GM23338 (cell line): ENCODE measurements around the gene HCN3. TPM values are rescaled to one million over a fixed set of nuclear protein-coding genes. Genes with fewer than 3 reads are reported as not detected.

Source experiments
- ATAC-seq: fragments of 200-7000 bp; cut with Tn5 transposase; 3 replicates; pipeline ENCODE4 v1.9.1; 2020
- DNase-seq: peaks from one replicate; pipeline ENCODE4 v3.0.0-alpha.2; 2015; ENCODE audit warnings: low spot score
- H2AFZ ChIP-seq: fragments of 200-600 bp; sonication (generic); 2 replicates; pipeline ENCODE4 v1.8.0; 2016; ENCODE audit warnings: antibody characterized with exemption, mild to moderate bottlenecking, moderate library complexity
- H3F3A ChIP-seq: fragments of 200-600 bp; sonication (generic); replicated peaks from 2 replicates; pipeline ENCODE4 v1.8.0; 2017; ENCODE audit warnings: antibody characterized with exemption, mixed run types, low read depth
- H3K27ac ChIP-seq: fragments of 200-600 bp; sonication (generic); 2 replicates; pipeline ENCODE4 v1.6.1; 2016; ENCODE audit warnings: low read depth
- H3K27me3 ChIP-seq: fragments of 200-600 bp; sonication (generic); 2 replicates; pipeline ENCODE4 v1.8.0; 2016; ENCODE audit warnings: mild to moderate bottlenecking, mixed run types, moderate library complexity; ENCODE audit not compliant: insufficient read depth
- H3K36me3 ChIP-seq: fragments of 200-600 bp; sonication (generic); 2 replicates; pipeline ENCODE4 v1.8.0; 2016; ENCODE audit warnings: mild to moderate bottlenecking; ENCODE audit not compliant: insufficient read depth
- H3K4me1 ChIP-seq: fragments of 200-600 bp; sonication (generic); 2 replicates; pipeline ENCODE4 v1.8.0; 2016; ENCODE audit warnings: mild to moderate bottlenecking, moderate library complexity; ENCODE audit not compliant: insufficient read depth
- H3K4me2 ChIP-seq: fragments of 200-600 bp; sonication (generic); 2 replicates; pipeline ENCODE4 v1.7.1; 2017; ENCODE audit warnings: mixed run types
- H3K4me3 ChIP-seq: fragments of 200-600 bp; sonication (generic); 2 replicates; pipeline ENCODE4 v1.6.1; 2016; ENCODE audit warnings: mixed run types
- H3K79me2 ChIP-seq: fragments of 200-600 bp; sonication (generic); replicated peaks from 2 replicates; pipeline ENCODE4 v1.8.0; 2017; ENCODE audit warnings: mild to moderate bottlenecking; ENCODE audit not compliant: insufficient read depth
- H3K9me2 ChIP-seq: fragments of 200-600 bp; sonication (generic); 2 replicates; pipeline ENCODE4 v1.8.0; 2017; ENCODE audit not compliant: insufficient read depth
- H4K20me1 ChIP-seq: fragments of 200-600 bp; sonication (generic); replicated peaks from 2 replicates; pipeline ENCODE4 v1.8.0; 2017; ENCODE audit warnings: mild to moderate bottlenecking; ENCODE audit not compliant: insufficient read depth
- H3K27ac Mint-ChIP-seq: 2 replicates; pipeline ENCODE4 v1.8.0; 2020; ENCODE audit warnings: inconsistent platforms, mild to moderate bottlenecking, moderate library complexity, mixed read lengths
- H3K27me3 Mint-ChIP-seq: 3 replicates; pipeline ENCODE4 v1.8.0; 2022; ENCODE audit warnings: low read depth, mild to moderate bottlenecking, moderate library complexity, mixed read lengths, inconsistent platforms; ENCODE audit not compliant: insufficient read depth, poor library complexity
- H3K36me3 Mint-ChIP-seq: 3 replicates; pipeline ENCODE4 v1.8.0; 2021; ENCODE audit warnings: low read depth, mild to moderate bottlenecking, inconsistent platforms, moderate library complexity, mixed read lengths
- H3K4me1 Mint-ChIP-seq: 3 replicates; pipeline ENCODE4 v1.8.0; 2020; ENCODE audit warnings: mild to moderate bottlenecking, inconsistent platforms, mixed read lengths
- H3K4me3 Mint-ChIP-seq: 3 replicates; pipeline ENCODE4 v1.8.0; 2021; ENCODE audit warnings: moderate library complexity, mild to moderate bottlenecking, inconsistent platforms, mixed read lengths
- H3K9me3 Mint-ChIP-seq: 3 replicates; pipeline ENCODE4 v1.8.0; 2020; ENCODE audit warnings: moderate library complexity, mild to moderate bottlenecking, inconsistent platforms, mixed read lengths
- CREB1 ChIP-seq: fragments of 250-450 bp; sonication (Bioruptor Pico); IDR thresholded peaks from 2 replicates; pipeline ENCODE4 v1.5.0; 2020; ENCODE audit warnings: low read depth, mild to moderate bottlenecking, moderate library complexity
- CTCF ChIP-seq, 2 experiments: fragments of 200-600 bp in 1 of 2; sonication (generic) in 1 of 2; conservative IDR thresholded peaks; 2 replicates each; pipeline versions ENCODE4 v1.5.1 to v1.6.1; 2016 to 2017; ENCODE audit warnings: antibody characterized with exemption in 2 of 2, low read depth in 2 of 2, mild to moderate bottlenecking in 2 of 2, moderate library complexity in 1 of 2
- ETS1 ChIP-seq: IDR thresholded peaks from 2 replicates; pipeline ENCODE4 v1.6.1; 2016; ENCODE audit warnings: antibody characterized with exemption
- EZH2 ChIP-seq: fragments of 200-600 bp; sonication (generic); IDR thresholded peaks from one replicate; pipeline ENCODE4 v1.8.0; 2017; ENCODE audit warnings: antibody characterized with exemption, mild to moderate bottlenecking, low read depth; ENCODE audit not compliant: unreplicated experiment
- EZH2phosphoT487 ChIP-seq: fragments of 200-600 bp; sonication (generic); IDR thresholded peaks from one replicate; pipeline ENCODE4 v1.8.1; 2018; ENCODE audit warnings: antibody characterized with exemption; ENCODE audit not compliant: unreplicated experiment
- JUNB ChIP-seq: IDR thresholded peaks from one replicate; pipeline ENCODE4 v1.6.1; 2016; ENCODE audit warnings: antibody characterized with exemption; ENCODE audit not compliant: unreplicated experiment
- NANOG ChIP-seq: IDR thresholded peaks from 2 replicates; pipeline ENCODE4 v1.6.1; 2016; ENCODE audit warnings: antibody characterized with exemption, borderline replicate concordance
- POLR2AphosphoS5 ChIP-seq: IDR thresholded peaks from 2 replicates; pipeline ENCODE4 v1.6.1; 2016; ENCODE audit warnings: antibody characterized with exemption, low read depth
- REST ChIP-seq: IDR thresholded peaks from one replicate; pipeline ENCODE4 v1.6.1; 2018; ENCODE audit warnings: antibody characterized with exemption; ENCODE audit not compliant: unreplicated experiment
- STAT1 ChIP-seq: IDR thresholded peaks from one replicate; pipeline ENCODE4 v1.6.1; 2016; ENCODE audit warnings: antibody characterized with exemption; ENCODE audit not compliant: unreplicated experiment
- ZNF331 ChIP-seq: fragments of 250-450 bp; sonication (Bioruptor Pico); IDR thresholded peaks from 2 replicates; pipeline ENCODE4 v1.5.0; 2020; ENCODE audit warnings: low read depth, mild to moderate bottlenecking, moderate library complexity
- ZNF462 ChIP-seq: fragments of 250-450 bp; sonication (Bioruptor Pico); IDR thresholded peaks from 2 replicates; pipeline ENCODE4 v1.5.0; 2020; ENCODE audit warnings: mild to moderate bottlenecking, moderate library complexity
- polyA plus RNA-seq: library from polyadenylated mRNA; unstranded; fragments of >200 nt; fragmentation: Nextera tagmentation; extraction: Ambion mirVana; gene quantifications from 2 replicates; pipeline ENCODE4 v1.2.1, GENCODE V29; 2016
- total RNA-seq: library from RNA; depleted of rRNA; stranded (reverse); fragments of >200 nt; shearing (Covaris generic); gene quantifications from 2 replicates; pipeline ENCODE4 v1.2.3, GENCODE V29; 2014

HCN3 gene
- total and polyA plus RNA-seq, 2 experiments from 2014 or later: 3.4 to 4.9 TPM

GRCh38 chr1:155247667-155248553 is 29.4 kb upstream of the HCN3 start:
- 0 out of 2 replicates have a peak, but pooled peaks cover 7% of the 10 kb centered on the region for H3K79me2 ChIP-seq
- DNase-seq (no peak), ATAC-seq (no peak)
- peaks cover 23% of the 10 kb centered on the region; the same call in 2 of the 3 replicates for H3K36me3 Mint-ChIP-seq
- H3K4me3 Mint-ChIP-seq: no peak overlapping the region
- no peak overlapping the region for H3K27ac Mint-ChIP-seq
- H3F3A ChIP-seq: peaks cover 20% of the 10 kb centered on the region; the same call in 1 of the 2 replicates
- H3K4me2 ChIP-seq: no peak overlapping the region
- H3K4me1 Mint-ChIP-seq: peaks cover 16% of the 10 kb centered on the region
- H3K27me3 Mint-ChIP-seq: peaks cover 31% of the 10 kb centered on the region
- H3K9me3 Mint-ChIP-seq: no peaks in the 10 kb centered on the region
- H3K4me3 ChIP-seq: no peak overlapping the region
- no peak overlapping the region for H3K27ac ChIP-seq
- TF ChIP-seq ETS1 (no peak), ZNF331 (CRISPR knock-in tag) (no peak), NANOG (no peak), EZH2phosphoT487 (no peak), STAT1 (no peak), ZNF462 (CRISPR knock-in tag) (no peak), CTCF (conservative IDR thresholded peaks at IDR 0.05; ENCODE audit: low read depth in 2 of 2) (no peak), REST (no peak), EZH2 (no peak), JUNB (no peak), POLR2AphosphoS5 (no peak), CREB1 (CRISPR knock-in tag) (no peak)
- H3K9me2 ChIP-seq: no peaks in the 10 kb centered on the region
- H3K36me3 ChIP-seq: no peaks in the 10 kb centered on the region
- peaks cover 26% of the 10 kb centered on the region for H3K27me3 ChIP-seq
- peaks cover 18% of the 10 kb centered on the region for H3K4me1 ChIP-seq
- no peaks in the 10 kb centered on the region for H4K20me1 ChIP-seq
- no peak overlapping the region for H2AFZ ChIP-seq
